ENCODE results near the gene MOB1B.

MOB1B gene

DNA sequence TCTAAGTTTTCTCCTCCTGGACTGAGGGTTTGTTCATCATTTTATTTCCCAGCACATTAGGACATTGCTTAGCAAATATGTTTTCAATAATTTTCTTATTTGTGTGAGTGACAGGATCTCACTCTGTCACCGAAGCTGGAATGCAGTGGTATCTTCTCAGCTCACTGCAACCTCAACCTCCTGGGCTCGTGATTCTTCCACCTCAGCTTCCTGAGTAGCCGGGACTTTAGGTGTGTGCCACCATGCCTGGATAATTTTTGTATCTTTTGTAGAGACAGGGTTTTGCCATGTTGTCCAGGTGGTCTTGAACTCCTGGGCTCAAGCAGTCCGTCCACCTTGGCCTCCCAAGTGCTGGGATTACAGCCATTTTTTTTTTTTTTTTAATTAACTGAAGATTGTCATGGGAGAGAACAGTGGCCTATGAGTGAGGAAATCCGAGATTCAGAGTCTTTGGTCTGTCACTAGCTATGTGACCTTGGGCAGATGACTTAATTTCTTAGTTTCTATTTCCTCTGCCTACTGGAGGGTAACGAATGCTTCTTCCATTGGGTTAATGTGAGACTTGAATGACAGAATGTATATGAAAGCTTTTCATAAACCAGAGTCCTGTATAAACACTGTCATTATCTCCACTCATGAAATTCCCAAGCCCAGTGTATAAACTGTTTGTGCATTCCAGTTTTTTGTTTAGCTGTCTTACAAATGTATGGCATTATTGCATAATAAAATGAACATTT, 23.9 kb downstream of the MOB1B start:
- H3K4me3 ChIP-seq (ENCODE audit: low read depth, low read length): peak overlapping the region; percentile 26
- TF ChIP-seq, protein P1, sequence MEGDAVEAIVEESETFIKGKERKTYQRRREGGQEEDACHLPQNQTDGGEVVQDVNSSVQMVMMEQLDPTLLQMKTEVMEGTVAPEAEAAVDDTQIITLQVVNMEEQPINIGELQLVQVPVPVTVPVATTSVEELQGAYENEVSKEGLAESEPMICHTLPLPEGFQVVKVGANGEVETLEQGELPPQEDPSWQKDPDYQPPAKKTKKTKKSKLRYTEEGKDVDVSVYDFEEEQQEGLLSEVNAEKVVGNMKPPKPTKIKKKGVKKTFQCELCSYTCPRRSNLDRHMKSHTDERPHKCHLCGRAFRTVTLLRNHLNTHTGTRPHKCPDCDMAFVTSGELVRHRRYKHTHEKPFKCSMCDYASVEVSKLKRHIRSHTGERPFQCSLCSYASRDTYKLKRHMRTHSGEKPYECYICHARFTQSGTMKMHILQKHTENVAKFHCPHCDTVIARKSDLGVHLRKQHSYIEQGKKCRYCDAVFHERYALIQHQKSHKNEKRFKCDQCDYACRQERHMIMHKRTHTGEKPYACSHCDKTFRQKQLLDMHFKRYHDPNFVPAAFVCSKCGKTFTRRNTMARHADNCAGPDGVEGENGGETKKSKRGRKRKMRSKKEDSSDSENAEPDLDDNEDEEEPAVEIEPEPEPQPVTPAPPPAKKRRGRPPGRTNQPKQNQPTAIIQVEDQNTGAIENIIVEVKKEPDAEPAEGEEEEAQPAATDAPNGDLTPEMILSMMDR (IDR thresholded peaks at IDR 0.05; ENCODE audit: borderline replicate concordance, insufficient read depth, low read depth, low read length): no peak

DNA sequence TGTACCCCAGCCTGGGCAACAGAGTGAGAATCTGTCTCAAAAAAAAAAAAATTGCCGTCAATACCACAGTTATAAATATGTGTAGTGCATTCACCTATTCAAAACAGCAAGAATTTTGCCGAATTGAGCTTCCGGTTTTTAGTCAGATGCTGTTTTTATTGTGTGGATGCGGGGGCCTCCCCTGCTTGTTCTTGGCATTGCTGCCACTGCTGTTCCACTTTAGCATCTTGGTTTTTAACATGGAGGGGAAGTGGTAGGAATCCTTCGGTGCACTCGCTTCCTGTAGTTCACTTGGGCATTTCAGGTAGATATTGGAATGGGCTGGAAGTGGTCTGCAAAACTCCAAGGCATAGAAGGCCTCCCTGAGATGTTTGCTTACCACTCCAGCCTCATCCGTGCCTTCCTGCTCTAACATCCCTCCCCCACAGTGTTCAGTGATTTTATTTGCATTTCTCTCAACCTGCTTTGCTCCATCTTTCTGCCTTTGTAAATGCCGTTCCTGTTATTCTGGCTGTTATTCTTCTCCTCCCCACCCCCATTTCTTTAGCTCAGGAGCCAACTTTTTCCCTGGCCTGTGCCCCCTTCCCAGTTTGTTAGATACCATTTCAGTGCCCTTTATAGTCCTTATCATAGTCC, 25.5 kb downstream of the MOB1B start:
- H3K4me3 ChIP-seq (ENCODE audit: low read depth, low read length): peak overlapping the region; percentile 42
- TF ChIP-seq, protein P1 (IDR thresholded peaks at IDR 0.05; ENCODE audit: borderline replicate concordance, insufficient read depth, low read depth, low read length): 0 out of 2 replicates have a peak, but pooled peaks have one; percentile 12

- TF ChIP-seq, protein P1 (IDR thresholded peaks at IDR 0.05; ENCODE audit: borderline replicate concordance, insufficient read depth, low read depth, low read length): no peak
- no peak overlapping the region for H3K4me3 ChIP-seq (ENCODE audit: low read depth, low read length)
Measured at GRCh38 chr4:70930530-70931256, 28.5 kb downstream of the MOB1B start.

- TF ChIP-seq, protein P1 (IDR thresholded peaks at IDR 0.05; ENCODE audit: borderline replicate concordance, insufficient read depth, low read depth, low read length): no peak
- H3K4me3 ChIP-seq (ENCODE audit: low read depth, low read length): no peak overlapping the region
Measured at GRCh38 chr4:70931347-70931746, 29.2 kb downstream of the MOB1B start.

DNA sequence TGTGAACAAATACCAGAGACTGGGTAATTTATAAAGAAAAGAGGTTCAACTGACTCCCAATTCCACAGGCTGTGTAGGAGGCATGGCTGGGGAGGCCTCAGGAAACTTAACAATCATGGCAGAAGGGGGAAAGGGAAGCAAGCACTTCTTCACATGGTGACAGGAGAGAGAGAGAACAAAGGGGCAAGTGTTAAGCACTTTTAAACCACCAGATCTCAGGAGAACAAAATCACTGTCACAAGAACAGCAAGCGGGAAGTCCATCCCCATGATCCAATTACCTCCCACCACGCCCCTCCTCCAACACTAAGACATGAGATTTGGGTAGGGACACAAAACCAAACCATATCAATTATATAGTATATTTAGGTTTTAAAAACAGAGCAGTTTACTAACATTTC, 30.8 kb downstream of the MOB1B start:
- H3K4me3 ChIP-seq (ENCODE audit: low read depth, low read length): no peak overlapping the region
- TF ChIP-seq, protein P1 (IDR thresholded peaks at IDR 0.05; ENCODE audit: borderline replicate concordance, insufficient read depth, low read depth, low read length): no peak

DNA sequence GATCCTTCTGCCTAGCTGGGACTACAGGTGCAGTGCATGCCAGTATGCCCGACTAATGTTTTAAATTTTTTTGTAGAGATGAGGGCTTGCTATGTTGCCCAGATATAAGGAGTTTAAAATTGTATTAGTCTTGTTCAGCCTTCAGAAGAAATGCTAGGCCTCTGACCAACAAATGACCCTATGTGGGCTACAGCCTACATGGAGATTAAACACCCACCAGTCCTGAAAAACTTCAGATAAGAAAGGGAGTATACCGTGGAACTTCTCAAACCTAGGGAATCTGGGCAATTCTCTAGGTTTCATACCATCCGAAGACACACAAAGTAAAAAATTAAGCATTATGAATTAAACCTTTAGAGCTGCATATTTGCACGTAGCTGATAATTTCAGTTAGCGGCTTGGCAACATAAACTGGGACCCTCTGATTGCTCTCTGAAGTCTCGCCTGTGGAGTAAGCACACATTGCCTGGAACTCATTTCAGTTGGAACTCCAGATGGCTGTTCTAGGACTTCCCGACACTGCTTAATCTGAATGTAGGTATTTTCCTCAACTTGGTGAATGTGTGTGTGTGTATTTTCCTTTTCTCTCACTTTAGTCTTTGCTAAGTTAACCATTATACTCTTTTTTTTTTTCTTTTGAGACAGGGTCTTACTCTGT, 33.0 kb downstream of the MOB1B start:
- no peak overlapping the region for H3K4me3 ChIP-seq (ENCODE audit: low read depth, low read length)
- TF ChIP-seq, protein P1 (IDR thresholded peaks at IDR 0.05; ENCODE audit: borderline replicate concordance, insufficient read depth, low read depth, low read length): no peak
